M059J (cell line): ENCODE measurements around the gene PITPNC1. TPM values are rescaled to one million over a fixed set of nuclear protein-coding genes. Genes with fewer than 3 reads are reported as not detected.

Experiments
- DNase-seq: peaks from one replicate; pipeline ENCODE4 v3.0.0-alpha.2; 2012; ENCODE audit warnings: low read depth
- total RNA-seq: library from RNA; depleted of rRNA; stranded (reverse); fragments of >200 nt; shearing (Covaris generic); gene quantifications from 2 replicates; pipeline ENCODE4 v1.2.3, GENCODE V29; 2014

The PITPNC1 gene
- total RNA-seq, 1 experiment from 2014 or later: 4.0 TPM

DNA sequence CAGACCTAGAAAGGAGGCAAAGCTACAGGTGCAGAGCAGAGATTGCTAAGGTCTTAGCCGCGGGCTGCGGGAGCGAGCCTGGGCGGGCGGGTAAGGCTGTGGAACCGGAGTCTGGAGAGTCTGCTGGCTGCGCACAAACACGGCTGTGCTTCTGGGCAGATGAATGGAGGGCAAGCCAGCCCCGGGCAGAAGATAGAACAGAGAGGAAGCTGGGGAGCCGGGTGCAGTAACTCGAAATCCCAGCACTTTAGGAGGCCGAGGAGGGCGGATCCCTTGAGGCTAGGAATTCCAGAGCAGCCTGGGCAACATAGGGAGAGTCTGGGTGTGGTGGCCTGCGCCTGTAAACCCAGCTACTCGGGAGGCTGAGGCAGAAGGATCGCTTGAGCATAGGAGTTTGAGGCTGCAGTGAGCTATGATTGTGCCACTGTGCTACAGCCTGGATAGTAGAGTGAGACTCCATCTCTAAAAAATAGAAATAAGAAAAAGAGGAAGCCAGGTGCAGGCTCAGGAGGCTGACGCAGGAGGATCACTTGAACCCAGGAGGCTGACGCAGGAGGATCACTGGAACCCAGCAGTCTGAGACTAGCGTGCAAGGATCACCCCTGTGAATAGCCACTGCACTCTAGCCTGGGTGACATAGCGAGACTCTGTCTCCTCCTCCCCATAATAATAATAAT is 56.3 kb downstream of the PITPNC1 start:
- DNase-seq: no peak

DNA sequence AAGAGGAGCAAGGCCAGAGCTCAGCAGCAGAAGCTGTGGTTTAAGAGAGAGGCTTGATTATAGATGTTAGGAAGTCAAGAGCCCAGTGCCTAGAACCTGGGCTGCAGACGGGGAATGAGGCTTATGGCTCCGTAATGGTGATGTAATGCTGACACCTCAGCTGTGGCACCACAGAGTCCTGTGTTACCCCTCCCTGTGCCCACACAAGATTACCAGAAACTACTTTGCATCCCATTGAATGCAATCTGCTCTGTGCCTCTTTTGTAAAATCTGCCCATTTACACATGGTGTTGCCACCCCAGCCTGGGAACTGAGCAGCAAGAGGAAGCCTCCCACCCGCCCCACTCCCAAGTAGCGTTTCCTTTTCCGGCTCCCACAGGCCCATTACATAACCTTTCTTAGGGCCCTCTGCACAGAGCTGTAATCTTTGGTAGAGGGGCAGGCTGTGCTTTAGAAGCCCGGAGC is 57.0 kb downstream of the PITPNC1 start:
- DNase-seq: no peak

DNA sequence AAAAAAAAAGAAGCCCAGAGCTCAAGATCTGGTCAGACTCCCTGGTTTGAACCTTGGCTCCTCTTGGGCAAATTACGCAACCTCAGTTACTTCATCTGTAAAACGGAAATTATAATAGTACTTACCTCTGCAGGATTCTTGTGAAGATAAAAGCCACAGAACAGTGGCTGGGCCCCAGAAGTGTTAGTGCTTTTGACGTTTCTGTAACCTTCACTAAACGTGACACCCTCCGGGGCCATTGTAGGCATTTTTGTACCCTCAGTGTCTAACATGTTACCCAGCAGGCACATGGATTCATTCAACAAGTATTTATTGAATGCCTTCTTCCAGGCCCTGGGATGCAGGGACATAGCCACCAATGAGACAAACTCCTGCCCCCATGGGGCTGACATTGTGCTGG is 58.0 kb downstream of the PITPNC1 start:
- DNase-seq: no peak

GRCh38 chr17:67435786-67436185 is 58.7 kb downstream of the PITPNC1 start:
- no peak for DNase-seq

DNA sequence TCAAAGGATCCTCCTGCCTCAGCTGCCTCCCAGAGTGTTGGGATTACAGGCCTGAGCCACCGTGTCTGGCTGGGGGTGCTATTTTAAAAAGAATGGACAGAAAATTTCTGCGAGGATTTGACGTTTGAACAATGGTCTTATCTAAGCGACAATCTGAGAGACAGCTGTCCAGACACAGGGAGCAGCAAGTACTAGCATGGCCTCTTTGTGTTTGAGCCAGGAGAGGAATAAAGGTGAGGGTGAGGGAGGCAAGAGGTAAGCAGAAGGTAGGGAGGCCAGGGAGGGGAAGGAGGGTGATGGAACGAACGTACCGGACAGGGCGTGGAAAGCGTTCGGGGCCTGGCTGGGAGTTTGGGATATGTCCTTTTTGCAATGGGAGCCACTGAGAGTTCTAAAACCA is 59.2 kb downstream of the PITPNC1 start:
- no peak for DNase-seq

DNA sequence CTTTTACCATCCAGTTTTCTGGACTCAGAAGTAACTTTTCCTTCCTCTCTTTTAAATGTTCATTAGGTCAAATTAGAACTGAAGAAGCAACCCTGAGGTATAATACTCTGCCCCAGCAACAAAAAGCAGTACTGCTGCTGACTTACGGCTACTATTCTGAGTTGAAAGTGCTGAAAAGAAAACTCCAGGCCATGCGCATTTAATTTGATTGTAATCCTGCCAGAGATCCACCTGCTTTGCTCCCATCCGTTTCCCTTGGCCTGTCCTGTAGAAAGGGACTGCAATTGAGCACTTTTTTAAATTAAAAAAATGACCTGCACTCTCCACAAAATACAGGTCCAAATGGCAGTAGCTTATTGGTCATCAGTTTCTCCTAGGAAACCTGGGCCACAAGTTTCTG is 61.6 kb downstream of the PITPNC1 start:
- no peak for DNase-seq

DNA sequence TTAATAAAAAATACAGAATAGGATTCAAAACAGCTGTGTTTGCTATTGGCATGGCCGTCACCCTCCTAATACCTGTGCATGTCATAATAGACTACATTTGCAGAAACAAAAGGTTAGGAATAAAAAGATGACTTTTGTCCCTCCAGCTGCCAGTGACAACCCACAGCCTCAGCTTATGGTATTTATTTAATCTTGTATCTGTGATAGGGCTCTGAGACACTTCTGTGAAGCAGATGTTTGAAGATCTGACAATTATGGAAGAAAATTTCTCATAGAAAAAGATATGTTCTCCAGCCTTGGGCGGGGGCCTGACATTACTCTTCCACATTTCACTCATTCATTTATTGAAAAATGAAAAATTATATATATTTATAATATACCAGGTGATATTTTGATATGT is 62.2 kb downstream of the PITPNC1 start:
- DNase-seq: no peak

DNA sequence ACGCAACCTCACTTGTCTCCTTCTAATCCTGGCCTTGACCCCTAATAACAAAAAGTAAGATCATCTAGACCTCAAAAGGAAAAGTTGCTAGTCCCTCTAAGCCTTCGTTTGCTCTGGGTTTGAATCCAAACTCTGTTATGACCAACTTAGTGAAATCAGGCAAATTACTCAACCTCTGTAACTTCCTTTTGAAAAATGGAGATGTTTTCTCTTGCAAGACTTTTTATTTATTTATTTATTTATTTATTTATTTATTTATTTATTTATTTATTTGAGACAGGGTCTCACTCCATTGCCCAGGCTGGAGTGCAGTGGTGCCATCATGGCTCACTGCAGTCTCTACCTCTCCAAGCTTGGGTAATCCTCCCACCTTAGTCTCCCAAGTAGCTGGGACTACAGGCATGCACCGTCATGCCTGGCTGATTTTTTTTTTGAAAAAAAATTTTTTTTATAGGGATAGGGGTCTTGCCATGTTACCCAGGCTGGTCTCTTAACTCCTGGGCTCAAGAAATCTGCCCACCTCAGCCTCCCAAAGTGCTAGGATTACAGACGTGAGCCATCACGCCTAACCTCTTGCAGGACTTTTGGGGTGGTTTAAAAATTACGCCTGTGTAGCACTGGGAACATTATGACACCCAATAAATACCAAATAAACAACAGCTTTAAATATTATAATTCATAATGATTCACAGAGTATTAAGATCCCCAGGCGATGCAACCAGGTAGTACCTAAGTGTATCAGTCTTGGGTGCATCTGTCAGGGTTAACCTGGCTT is 63.4 kb downstream of the PITPNC1 start:
- no peak for DNase-seq

GRCh38 chr17:67441052-67441895 is 64.2 kb downstream of the PITPNC1 start:
- DNase-seq: peak; percentile 81

DNA sequence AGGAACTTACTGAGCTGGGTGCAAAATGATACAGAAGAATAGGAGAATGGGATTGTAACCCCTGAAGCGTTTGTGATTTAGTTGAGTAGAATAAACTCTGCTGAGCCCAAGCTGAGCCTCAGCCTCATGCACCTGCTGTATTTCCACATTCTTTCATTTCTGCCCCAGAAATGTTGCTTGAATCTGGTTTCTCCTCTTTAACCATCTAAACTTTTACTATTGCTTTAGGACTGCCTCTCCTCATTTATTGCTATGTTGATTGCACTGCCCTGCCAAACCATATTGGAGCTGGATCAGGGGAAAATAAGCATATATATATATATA is 64.8 kb downstream of the PITPNC1 start:
- no peak for DNase-seq

DNA sequence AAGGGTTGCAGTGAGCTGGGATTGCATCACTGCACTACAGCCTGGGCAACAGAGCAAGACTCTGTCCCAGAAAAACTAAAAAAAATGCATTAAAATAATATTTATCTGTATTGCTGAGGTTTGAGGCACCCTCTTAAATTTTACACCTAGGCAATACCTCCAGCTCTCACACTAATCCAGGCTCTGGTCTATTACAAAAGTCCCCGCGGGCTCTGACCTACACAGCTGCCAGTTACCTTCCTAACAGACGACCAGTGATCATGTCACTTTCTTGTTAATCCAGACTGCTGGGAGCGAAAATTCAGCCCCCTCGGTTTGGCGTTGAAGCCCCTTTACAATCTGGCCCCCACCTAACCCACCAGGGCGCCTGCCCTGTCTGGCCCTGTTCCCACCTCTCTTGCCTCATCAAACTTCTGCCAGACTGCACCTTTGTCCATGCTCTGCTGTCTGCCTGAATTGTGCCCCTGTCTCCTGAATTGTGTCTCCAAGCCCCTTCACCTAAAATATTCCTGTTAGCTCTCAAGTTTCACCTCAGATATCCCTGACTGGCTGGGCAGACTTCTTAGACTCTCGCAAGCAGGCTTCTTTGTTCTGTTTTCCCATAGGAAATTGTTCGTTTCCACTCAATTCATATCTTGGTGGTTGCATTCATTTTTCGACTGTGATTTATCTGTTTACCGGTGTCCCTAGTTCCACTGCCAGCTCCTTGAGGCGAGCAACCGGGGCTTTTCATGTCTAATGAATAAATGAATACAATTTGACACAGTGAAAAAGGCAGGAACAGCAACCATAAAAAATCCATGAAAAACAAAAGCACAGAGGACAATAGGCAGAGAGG is 65.9 kb downstream of the PITPNC1 start:
- DNase-seq: no peak

- no peak for DNase-seq
Measured at GRCh38 chr17:67443931-67444595, 67.0 kb downstream of the PITPNC1 start.

DNA sequence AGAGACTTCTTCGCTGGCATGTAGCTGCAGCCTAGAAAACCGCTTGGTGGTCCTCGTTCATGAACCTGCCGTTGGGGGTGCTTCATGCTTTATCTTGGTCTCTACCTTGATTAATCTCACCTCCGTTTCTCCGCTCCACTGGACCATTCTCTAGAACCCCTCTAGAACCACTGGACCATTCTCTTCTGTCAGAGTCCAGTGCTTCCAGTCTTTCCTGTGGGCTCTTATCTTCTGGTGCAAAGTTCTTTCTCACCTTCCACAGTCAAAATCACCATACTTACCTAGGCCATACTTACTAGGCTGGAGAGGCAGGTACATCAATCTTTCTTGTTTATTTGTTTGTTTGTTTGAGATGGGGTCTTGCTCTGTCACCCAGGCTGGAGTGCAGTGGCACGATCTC is 71.4 kb downstream of the PITPNC1 start:
- no peak for DNase-seq

DNA sequence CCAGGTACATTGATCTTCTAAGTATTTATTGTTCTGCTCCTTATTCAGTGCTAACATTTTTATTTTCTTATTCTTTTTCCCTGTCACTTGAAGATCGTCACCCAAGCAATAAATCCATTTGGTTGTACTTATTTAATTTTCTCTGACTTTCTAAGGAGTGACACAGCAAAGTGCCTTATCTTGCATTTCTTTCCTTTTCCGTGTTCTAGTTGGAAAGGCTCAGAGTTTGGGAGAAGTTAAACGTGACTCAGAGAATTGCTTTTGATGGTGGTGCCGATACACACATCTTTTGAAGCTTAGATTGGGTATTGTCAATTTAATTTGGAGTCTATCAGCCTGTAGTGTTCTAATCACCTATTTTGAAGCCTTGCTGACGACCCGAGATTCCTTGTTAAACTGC is 72.0 kb downstream of the PITPNC1 start:
- no peak for DNase-seq

- DNase-seq: no peak
Measured at GRCh38 chr17:67449845-67450755, 73.0 kb downstream of the PITPNC1 start.

DNA sequence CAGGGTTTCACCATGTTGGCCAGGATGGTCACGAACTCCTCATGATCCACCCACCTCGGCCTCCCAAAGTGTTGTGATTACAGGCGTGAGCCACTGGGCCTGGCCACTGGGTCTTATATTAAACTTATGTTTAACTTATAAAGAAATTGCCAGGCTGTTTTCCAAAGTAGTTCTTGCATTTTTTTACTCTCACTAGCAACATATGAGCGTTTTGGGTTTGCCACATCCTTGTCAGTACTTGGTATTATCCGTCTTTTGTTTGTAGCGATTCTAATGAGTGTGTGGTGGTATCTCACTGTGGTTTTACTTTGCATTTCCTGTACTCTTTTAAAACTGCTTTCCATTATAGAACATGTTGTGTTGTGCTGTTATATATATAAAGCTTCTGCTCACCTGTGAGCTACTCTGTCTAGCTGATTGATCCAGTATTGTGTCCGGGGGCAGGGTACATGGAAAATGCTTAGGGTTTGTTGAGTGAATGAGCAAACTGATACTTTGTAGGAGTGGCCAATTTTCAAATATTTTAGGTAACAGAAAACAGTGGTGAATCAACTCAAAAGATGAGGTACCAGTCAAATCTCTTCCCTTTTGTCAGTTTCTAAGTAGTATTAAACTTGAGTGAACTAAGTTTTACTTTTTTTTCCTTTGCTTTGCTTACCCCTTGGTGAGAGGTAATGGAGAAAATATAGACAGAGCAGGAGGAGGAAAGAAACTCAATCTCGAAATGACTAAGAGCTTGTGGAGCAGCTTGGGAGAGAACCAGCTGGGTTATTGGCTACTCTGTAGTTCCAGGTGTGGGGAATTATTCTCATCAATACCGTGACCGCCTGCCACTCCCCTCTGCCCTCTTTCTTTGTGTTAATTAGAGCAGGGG is 75.8 kb downstream of the PITPNC1 start:
- no peak for DNase-seq

- no peak for DNase-seq
Measured at GRCh38 chr17:67456103-67456502, 79.0 kb downstream of the PITPNC1 start.

GRCh38 chr17:67456889-67457288 is 79.8 kb downstream of the PITPNC1 start:
- DNase-seq: no peak

DNA sequence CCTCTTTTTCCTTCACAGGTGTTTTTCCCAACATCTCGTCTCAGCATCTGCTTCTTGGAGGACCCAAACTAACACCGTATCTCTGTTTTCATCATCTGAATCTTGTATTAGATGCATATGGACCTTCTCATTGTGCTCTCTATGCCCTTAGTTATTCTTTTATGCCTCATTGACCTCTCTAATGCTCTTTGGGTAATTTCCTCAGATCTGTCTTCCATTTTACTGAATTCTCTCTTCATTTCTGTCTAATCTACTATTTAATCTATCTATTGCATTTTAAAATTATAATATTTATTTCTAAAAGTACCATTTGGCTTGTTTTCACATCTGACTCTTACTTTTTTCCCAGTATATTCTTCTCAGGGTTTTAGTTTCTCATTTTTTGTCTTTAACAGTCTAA is 81.1 kb downstream of the PITPNC1 start:
- DNase-seq: no peak
